Stomach (tissue), 4 donors: ENCODE measurements around the gene RIBC2.

ENCODE experiments used
- POLR2A ChIP-seq, 4 donors: fragments of 450-650 bp; IDR thresholded peaks; one replicate each; pipeline ENCODE4 v1.6.1; 2016; ENCODE audit warnings: antibody characterized with exemption in 4 of 4, control low read depth in 2 of 4, mild to moderate bottlenecking in 1 of 4, moderate library complexity in 1 of 4
- TF ChIP-seq, protein P1 (sequence below), 7 experiments: fragments of 450-650 bp in 4 of 7; fragments of 200-600 bp in 3 of 7; sonication (generic) in 3 of 7; IDR thresholded peaks; one replicate each; pipeline ENCODE4 v1.5.1; 2016 to 2019; ENCODE audit warnings: antibody characterized with exemption in 7 of 7, control low read depth in 2 of 7, mild to moderate bottlenecking in 1 of 7

DNA sequence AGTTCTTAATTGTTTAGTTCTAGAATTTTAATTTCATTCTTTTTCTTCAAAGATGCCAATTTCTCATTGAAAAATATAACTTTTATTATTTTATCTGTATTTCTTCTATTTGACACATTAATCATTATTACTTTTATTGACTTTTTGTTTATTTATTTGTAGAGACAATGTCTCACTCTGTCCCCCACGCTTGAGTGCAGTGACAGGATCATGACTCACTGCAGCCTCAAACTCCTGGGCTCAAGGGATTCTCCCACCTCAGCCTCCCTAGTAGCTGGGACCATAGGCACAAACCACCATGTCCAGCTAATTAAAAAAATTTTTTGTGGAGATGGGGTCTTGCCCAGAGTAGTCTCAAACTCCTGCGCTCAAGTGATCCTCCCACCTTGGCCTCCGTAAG is 58.9 kb downstream of the RIBC2 start:
- TF ChIP-seq, protein P1, sequence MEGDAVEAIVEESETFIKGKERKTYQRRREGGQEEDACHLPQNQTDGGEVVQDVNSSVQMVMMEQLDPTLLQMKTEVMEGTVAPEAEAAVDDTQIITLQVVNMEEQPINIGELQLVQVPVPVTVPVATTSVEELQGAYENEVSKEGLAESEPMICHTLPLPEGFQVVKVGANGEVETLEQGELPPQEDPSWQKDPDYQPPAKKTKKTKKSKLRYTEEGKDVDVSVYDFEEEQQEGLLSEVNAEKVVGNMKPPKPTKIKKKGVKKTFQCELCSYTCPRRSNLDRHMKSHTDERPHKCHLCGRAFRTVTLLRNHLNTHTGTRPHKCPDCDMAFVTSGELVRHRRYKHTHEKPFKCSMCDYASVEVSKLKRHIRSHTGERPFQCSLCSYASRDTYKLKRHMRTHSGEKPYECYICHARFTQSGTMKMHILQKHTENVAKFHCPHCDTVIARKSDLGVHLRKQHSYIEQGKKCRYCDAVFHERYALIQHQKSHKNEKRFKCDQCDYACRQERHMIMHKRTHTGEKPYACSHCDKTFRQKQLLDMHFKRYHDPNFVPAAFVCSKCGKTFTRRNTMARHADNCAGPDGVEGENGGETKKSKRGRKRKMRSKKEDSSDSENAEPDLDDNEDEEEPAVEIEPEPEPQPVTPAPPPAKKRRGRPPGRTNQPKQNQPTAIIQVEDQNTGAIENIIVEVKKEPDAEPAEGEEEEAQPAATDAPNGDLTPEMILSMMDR (IDR thresholded peaks at IDR 0.05), result no peak
- no peak for TF ChIP-seq POLR2A (IDR thresholded peaks at IDR 0.05)
